ENCODE measurements around the gene EN2.

The EN2 gene

DNA sequence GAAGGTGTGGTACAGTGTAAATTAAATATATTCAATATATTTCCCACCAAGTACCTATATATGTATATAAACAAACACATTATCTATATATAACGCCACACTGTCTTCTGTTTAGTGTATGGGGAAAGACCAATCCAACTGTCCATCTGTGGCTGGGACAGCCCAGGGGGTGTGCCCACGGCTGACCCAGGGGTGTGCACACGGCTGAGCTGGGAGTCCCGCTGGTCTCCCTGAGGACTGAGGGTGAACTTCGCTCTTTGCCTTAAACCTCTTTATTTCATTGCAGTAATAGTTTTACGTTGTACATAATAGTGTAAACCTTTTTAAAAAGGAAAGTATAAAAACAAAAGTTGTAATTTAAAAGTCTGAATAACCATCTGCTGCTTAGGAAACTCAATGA lies 6.3 kb downstream of the EN2 start:
- DNase-seq (ENCODE audit: low read depth) = no peak

- DNase-seq (ENCODE audit: low read depth) = no peak
Measured at GRCh38 chr7:155464948-155465739, 7.2 kb downstream of the EN2 start.

GRCh38 chr7:155465761-155466141 lies 7.8 kb downstream of the EN2 start:
- DNase-seq (ENCODE audit: low read depth) = no peak

GRCh38 chr7:155466142-155466813 lies 8.3 kb downstream of the EN2 start:
- no peak for DNase-seq (ENCODE audit: low read depth)

DNA sequence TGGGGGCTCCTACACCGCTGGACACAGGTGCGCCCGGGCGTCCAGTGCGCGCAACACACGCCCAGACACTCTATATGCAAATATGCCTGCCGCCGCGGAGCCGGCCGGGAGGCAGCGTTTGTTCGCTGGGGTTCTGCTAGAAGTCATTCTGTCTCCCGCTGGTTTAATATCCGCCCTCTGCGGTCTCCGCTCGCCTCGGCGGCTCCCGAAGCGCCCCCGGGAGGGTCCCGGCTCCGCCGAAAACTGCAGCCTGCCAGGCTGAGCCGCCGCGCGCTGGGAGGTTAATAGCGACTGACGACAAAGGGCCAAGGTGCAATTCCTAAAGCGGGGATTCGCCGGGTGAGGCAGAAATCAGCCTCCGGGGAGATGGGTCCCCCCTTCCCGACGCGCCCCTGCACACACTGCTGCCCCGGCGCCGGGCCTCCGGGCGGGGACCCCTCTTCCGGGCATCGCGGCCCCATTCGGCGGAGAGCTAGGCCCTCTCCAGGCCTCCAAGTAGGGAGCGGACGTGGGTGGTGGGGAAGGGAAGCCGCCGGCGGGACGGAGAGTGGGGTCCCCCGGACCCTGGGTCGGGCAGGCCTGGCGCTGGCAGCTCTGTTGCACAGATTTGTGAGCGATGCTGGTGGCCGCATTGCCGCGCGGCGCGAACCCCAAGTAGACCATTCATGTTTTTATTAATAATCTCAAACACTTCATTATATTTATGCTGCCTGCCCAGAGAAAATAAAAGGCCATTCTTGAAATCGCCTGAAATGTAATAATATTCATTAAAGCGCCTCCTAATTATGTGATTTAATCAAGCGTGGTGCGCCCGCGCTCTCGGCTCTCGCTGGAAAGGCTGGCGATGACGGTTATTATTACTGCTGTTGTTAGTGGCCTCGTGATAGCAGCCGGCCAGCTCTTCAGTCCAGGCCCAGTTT lies 9.1 kb downstream of the EN2 start:
- no peak for DNase-seq (ENCODE audit: low read depth)

GRCh38 chr7:155467846-155468784 lies 10.2 kb downstream of the EN2 start:
- DNase-seq (ENCODE audit: low read depth) = no peak

DNA sequence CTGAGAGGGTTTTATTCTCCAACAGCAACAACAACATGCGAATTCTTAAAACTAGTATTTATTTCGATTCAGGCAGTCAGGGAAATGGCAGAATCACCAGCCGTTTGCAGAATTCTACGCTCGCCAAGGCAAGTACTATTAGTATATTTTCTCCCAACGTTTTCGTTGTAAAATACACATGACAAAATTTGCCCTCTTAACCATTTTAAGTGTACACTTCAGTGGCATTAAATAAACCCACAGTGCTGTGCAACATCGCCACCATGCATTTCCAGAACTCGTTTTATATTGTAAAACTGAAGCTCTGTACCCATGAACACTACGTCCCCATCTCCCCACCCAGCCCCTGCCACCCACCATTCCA lies 10.8 kb downstream of the EN2 start:
- no peak for DNase-seq (ENCODE audit: low read depth)

- no peak for DNase-seq (ENCODE audit: low read depth)
Measured at GRCh38 chr7:155469311-155470185, 11.6 kb downstream of the EN2 start.

- no peak for DNase-seq (ENCODE audit: low read depth)
Measured at GRCh38 chr7:155470186-155470487, 12.2 kb downstream of the EN2 start.

DNA sequence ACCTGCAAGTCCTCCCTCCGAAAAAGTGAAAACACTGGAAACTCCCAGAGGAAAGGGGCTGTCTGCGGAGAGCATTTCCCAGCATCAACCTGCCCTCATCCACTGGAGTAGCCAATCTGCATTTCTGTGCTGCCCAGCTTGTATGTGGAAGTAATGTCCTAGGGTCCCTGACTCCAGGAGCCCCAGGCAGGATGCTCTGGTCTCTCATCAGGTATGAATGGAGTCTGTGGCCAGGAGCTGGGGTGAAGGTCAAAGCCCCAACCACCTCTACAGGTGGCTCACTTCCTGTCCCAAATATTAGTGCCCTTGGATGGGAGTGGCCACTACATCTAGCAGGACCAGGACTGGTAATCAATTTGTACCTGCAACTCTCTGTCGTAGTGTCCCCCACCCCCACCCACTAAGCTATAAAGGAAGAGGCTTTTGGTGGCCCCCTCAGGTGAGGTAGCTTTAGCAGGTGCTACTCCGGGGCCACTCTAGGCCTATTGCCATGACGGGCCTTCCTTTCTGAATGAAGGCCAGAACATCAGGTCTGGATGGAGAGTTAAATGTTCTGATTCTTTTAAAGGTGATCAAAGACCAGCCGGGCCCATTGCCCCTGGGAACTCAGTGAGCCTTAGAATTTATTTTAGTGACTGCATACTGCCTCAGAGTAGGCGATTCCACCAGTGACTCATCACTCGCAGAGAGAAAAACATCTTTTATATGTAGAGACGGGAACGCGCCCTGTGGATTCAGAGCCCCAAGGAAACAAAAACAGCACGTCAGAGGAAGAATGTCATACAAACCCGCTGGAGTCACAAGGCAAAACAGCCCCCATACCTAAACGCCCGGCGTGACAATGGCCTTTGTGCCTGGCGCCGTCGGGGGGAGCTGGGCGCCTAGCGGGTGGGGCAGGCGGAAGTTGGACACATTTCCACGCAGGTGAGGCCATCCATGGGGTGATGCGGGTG lies 13.0 kb downstream of the EN2 start:
- no peak for DNase-seq (ENCODE audit: low read depth)

DNA sequence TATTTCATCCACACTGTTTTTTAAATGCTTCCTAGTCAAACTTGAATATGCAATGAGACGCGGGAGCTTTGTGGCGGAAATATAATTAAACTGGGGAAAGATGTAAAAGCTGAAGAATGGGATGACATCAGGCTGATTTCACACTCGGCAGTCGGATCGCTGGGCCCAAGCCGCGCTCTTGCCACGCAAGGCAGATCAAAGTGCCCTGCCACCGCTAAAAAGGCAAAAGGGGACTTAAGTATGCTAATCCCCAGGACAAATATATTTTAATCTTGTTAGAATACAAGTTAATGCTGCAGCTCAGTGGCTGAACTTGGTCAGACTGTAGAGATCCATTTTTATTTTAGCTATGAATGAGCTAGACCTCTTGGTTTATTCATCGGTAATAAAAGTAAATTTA lies 13.8 kb downstream of the EN2 start:
- no peak for DNase-seq (ENCODE audit: low read depth)

GRCh38 chr7:155477476-155477875 lies 19.5 kb downstream of the EN2 start:
- no peak for DNase-seq (ENCODE audit: low read depth)

DNA sequence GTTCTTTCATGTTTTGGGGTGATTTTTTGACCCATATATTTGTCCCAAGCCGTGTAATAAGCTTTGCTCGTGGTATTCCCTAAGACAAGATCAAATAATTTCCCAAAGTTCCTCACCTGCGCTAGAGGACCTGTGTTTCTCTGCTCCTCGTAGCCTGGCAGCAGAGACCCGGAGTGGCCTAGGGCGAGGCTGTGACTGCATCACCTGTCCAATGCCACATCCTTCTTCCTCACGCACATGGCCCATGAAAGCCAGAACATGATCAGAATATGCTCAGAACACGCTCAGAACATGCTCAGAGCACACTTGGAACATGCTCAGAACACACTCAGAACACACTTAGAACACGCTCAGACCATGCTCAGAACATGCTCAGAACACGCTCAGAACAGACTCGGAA lies 23.8 kb downstream of the EN2 start:
- DNase-seq (ENCODE audit: low read depth) = no peak

- no peak for DNase-seq (ENCODE audit: low read depth)
Measured at GRCh38 chr7:155482511-155483183, 24.7 kb downstream of the EN2 start.

DNA sequence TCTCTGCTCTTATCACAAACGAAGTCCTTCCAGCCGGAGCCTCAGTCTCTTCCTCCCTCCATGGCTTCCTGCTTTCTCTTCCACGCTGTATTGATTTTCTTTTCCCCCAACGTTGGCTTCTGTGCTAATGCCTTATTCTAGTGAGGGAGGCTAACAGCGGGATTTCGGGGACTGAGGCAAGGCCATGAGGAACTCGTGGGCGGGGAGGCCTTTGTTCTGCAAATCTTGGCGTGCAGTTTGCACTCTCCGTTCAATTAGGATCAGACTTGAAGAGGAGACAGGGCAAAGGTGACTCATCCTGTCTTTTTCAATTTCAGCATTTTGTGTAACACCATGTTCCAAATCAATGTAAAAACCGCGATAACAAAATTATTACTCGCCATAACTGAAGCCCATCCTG lies 25.3 kb downstream of the EN2 start:
- DNase-seq (ENCODE audit: low read depth) = no peak

GRCh38 chr7:155483868-155484325 lies 26.0 kb downstream of the EN2 start:
- DNase-seq (ENCODE audit: low read depth) = no peak

GRCh38 chr7:155484483-155485399 lies 26.8 kb downstream of the EN2 start:
- no peak for DNase-seq (ENCODE audit: low read depth)

All from HS-5 (cell line).